OCI-LY1 (cell line): Measurements from ENCODE around the gene COL8A1.

ENCODE experiments used
- H2AFZ ChIP-seq: fragments of 200-600 bp; sonication (generic), shearing (Covaris generic); 2 replicates; pipeline ENCODE4 v1.6.0; 2014; ENCODE audit warnings: antibody characterized with exemption, mild to moderate bottlenecking, low read length
- H3F3A ChIP-seq: fragments of 200-600 bp; sonication (generic), shearing (Covaris generic); 2 replicates; pipeline ENCODE4 v1.6.0; 2014; ENCODE audit warnings: mild to moderate bottlenecking, antibody characterized with exemption, low read length, moderate library complexity; ENCODE audit not compliant: insufficient read depth
- H3K27ac ChIP-seq: fragments of 200-600 bp; sonication (generic); 2 replicates; pipeline ENCODE4 v1.5.1; 2014; ENCODE audit warnings: low read length, mixed run types, mild to moderate bottlenecking, low read depth; ENCODE audit not compliant: poor library complexity, severe bottlenecking
- H3K27me3 ChIP-seq: fragments of 200-600 bp; sonication (generic); 2 replicates; pipeline ENCODE4 v1.6.0; 2014; ENCODE audit warnings: antibody characterized with exemption, mild to moderate bottlenecking, low read length, moderate library complexity; ENCODE audit not compliant: insufficient read depth
- H3K36me3 ChIP-seq: fragments of 200-600 bp; sonication (generic); 2 replicates; pipeline ENCODE4 v1.6.1; 2014; ENCODE audit warnings: mild to moderate bottlenecking, antibody characterized with exemption, low read length, moderate library complexity, mixed read lengths; ENCODE audit not compliant: insufficient read depth
- H3K4me1 ChIP-seq: fragments of 200-600 bp; sonication (generic); 2 replicates; pipeline ENCODE4 v1.5.1; 2014; ENCODE audit warnings: mild to moderate bottlenecking, low read length, moderate library complexity; ENCODE audit not compliant: insufficient read depth, severe bottlenecking
- H3K4me2 ChIP-seq: fragments of 200-600 bp; sonication (generic), shearing (Covaris generic); 2 replicates; pipeline ENCODE4 v1.6.1; 2014; ENCODE audit warnings: low read length
- H3K4me3 ChIP-seq: fragments of 200-600 bp; sonication (generic); 2 replicates; pipeline ENCODE4 v1.5.1; 2014; ENCODE audit warnings: low read length, low read depth, mild to moderate bottlenecking, mixed read lengths; ENCODE audit not compliant: poor library complexity, severe bottlenecking
- H3K79me2 ChIP-seq: fragments of 200-600 bp; shearing (Covaris generic); 2 replicates; pipeline ENCODE4 v1.6.1; 2016; ENCODE audit warnings: mixed run types, low read length, mixed read lengths; ENCODE audit not compliant: insufficient read depth
- H3K9ac ChIP-seq: fragments of 200-600 bp; sonication (generic), shearing (Covaris generic); 2 replicates; pipeline ENCODE4 v1.6.1; 2014; ENCODE audit warnings: mild to moderate bottlenecking, low read length, mixed read lengths
- H3K9me2 ChIP-seq: fragments of 200-600 bp; sonication (generic), shearing (Covaris generic); 2 replicates; pipeline ENCODE4 v1.6.1; 2014; ENCODE audit warnings: low read depth, mild to moderate bottlenecking, low read length, mixed read lengths
- H3K9me3 ChIP-seq: fragments of 200-600 bp; shearing (Covaris generic); 2 replicates; pipeline ENCODE4 v1.6.1; 2014; ENCODE audit warnings: low read length, mixed read lengths
- H4K20me1 ChIP-seq: fragments of 200-600 bp; sonication (generic), shearing (Covaris generic); 2 replicates; pipeline ENCODE4 v1.6.0; 2016; ENCODE audit warnings: mild to moderate bottlenecking, low read length; ENCODE audit not compliant: insufficient read depth
- CTCF ChIP-seq: fragments of 200-600 bp; sonication (generic), shearing (Covaris generic); IDR thresholded peaks from 2 replicates; pipeline ENCODE4 v1.5.1; 2017; ENCODE audit warnings: mild to moderate bottlenecking, antibody characterized with exemption, low read length, moderate library complexity, mixed read lengths
- EZH2 ChIP-seq: fragments of 200-600 bp; sonication (generic), shearing (Covaris generic); IDR thresholded peaks from 2 replicates; pipeline ENCODE4 v1.8.0; 2017; ENCODE audit warnings: borderline replicate concordance, mixed run types, mild to moderate bottlenecking, antibody characterized with exemption, low read length, moderate library complexity, mixed read lengths

COL8A1 gene

GRCh38 chr3:99721633-99722007 is 83.2 kb downstream of the COL8A1 start:
- Histone ChIP-seq H3K4me2 (no peak overlapping the region), H3K27me3 (no peaks in the 10 kb centered on the region), H3K36me3 (no peaks in the 10 kb centered on the region), H2AFZ (no peak overlapping the region), H3K4me3 (no peak overlapping the region), H3K4me1 (no peaks in the 10 kb centered on the region), H3F3A (no peaks in the 10 kb centered on the region), H3K27ac (no peak overlapping the region), H3K9me3 (no peaks in the 10 kb centered on the region), H3K79me2 (no peaks in the 10 kb centered on the region), H3K9me2 (no peaks in the 10 kb centered on the region), H4K20me1 (no peaks in the 10 kb centered on the region), H3K9ac (no peak overlapping the region)
- no peak for TF ChIP-seq EZH2
- no peak for TF ChIP-seq CTCF

- no peaks in the 10 kb centered on the region for H3K4me1 ChIP-seq
- no peaks in the 10 kb centered on the region for H3K27me3 ChIP-seq
- H3K9me3 ChIP-seq = no peaks in the 10 kb centered on the region
- H3K79me2 ChIP-seq = no peaks in the 10 kb centered on the region
- no peaks in the 10 kb centered on the region for H4K20me1 ChIP-seq
- H3K27ac ChIP-seq = no peak overlapping the region
- no peak overlapping the region for H3K4me2 ChIP-seq
- no peaks in the 10 kb centered on the region for H3F3A ChIP-seq
- H3K36me3 ChIP-seq = no peaks in the 10 kb centered on the region
- no peak for TF ChIP-seq EZH2
- no peak for TF ChIP-seq CTCF
- no peak overlapping the region for H3K4me3 ChIP-seq
- no peaks in the 10 kb centered on the region for H3K9me2 ChIP-seq
- H2AFZ ChIP-seq = no peak overlapping the region
- no peak overlapping the region for H3K9ac ChIP-seq
Observed at GRCh38 chr3:99724276-99724675, 85.9 kb downstream of the COL8A1 start.

- Histone ChIP-seq H3K4me2 (no peak overlapping the region), H3K4me1 (no peaks in the 10 kb centered on the region), H3K27ac (no peak overlapping the region), H3K9me3 (no peaks in the 10 kb centered on the region), H3K27me3 (no peaks in the 10 kb centered on the region), H3K36me3 (no peaks in the 10 kb centered on the region), H2AFZ (no peak overlapping the region), H3K9me2 (no peaks in the 10 kb centered on the region), H3K79me2 (no peaks in the 10 kb centered on the region), H3K4me3 (no peak overlapping the region), H4K20me1 (no peaks in the 10 kb centered on the region), H3F3A (no peaks in the 10 kb centered on the region), H3K9ac (no peak overlapping the region)
- TF ChIP-seq EZH2 = no peak
- no peak for TF ChIP-seq CTCF
Observed at GRCh38 chr3:99730870-99731269, 92.5 kb downstream of the COL8A1 start.
